Uterus (tissue), 4 donors: ENCODE measurements around the gene BCL11B. TPM values are rescaled to one million over a fixed set of nuclear protein-coding genes. Genes with fewer than 3 reads are reported as not detected.

Experiments used
- DNase-seq, 2 donors: peaks; one replicate each; pipeline ENCODE4 v3.0.0-alpha.2; 2019 to 2020
- H3K27ac ChIP-seq, 2 donors: fragments of 200-600 bp; sonication (generic); 1 replicate in 1 of 2; 2 replicates in 1 of 2; pipeline ENCODE4 v1.5.1; 2016 to 2018
- H3K27me3 ChIP-seq, 2 donors: fragments of 200-600 bp; sonication (generic); one replicate each; pipeline ENCODE4 v1.5.1; 2018 to 2019; ENCODE audit warnings: control low read depth in 1 of 2
- H3K36me3 ChIP-seq, 2 donors: fragments of 200-600 bp; sonication (generic); one replicate each; pipeline ENCODE4 v1.5.1; 2019; ENCODE audit warnings: control low read depth in 1 of 2
- H3K4me1 ChIP-seq, 2 donors: fragments of 200-600 bp; sonication (generic); one replicate each; pipeline ENCODE4 v1.5.1; 2018 to 2019; ENCODE audit warnings: control low read depth in 1 of 2
- H3K4me3 ChIP-seq, 2 donors: fragments of 200-600 bp; sonication (generic); 1 replicate in 1 of 2; 2 replicates in 1 of 2; pipeline ENCODE4 v1.5.1; 2018 to 2019; ENCODE audit warnings: mild to moderate bottlenecking in 1 of 2
- H3K9me3 ChIP-seq, 2 donors: fragments of 200-600 bp; sonication (generic); one replicate each; pipeline ENCODE4 v1.5.1; 2019; ENCODE audit warnings: control low read depth in 1 of 2
- POLR2A ChIP-seq, 2 donors: fragments of 450-650 bp; IDR thresholded peaks; one replicate each; pipeline ENCODE4 v1.6.1; 2016; ENCODE audit warnings: antibody characterized with exemption in 2 of 2, mild to moderate bottlenecking in 1 of 2, moderate library complexity in 1 of 2
- intact Hi-C: fragments of 100-400 bp; cut with DNase I; formaldehyde crosslinking; loops from one replicate; pipeline ENCODE4 v1.15.1; 2023; ENCODE audit warnings: low total_unique reads
- total RNA-seq, 4 donors: library from RNA; depleted of rRNA in 3 of 4; stranded (reverse); fragments of >200 nt in 3 of 4; gene quantifications; one replicate each; pipeline versions ENCODE4 v1.1.0 to v1.2.4, GENCODE V29; 2014 to 2023
- TF ChIP-seq, protein P1 (sequence below), 4 experiments: fragments of 200-600 bp in 2 of 4; fragments of 450-650 bp in 2 of 4; sonication (generic) in 2 of 4; IDR thresholded peaks; one replicate each; pipeline ENCODE4 v1.5.1; 2016 to 2019; ENCODE audit warnings: antibody characterized with exemption in 4 of 4, mild to moderate bottlenecking in 2 of 4, moderate library complexity in 1 of 4
- donor health status: DM: yes; HTN: yes; CAD: no.

The BCL11B gene
- total RNA-seq, 4 donors from 2014 or later = 0.29 to 0.55 (median 0.46) TPM; not detected in 1

DNA sequence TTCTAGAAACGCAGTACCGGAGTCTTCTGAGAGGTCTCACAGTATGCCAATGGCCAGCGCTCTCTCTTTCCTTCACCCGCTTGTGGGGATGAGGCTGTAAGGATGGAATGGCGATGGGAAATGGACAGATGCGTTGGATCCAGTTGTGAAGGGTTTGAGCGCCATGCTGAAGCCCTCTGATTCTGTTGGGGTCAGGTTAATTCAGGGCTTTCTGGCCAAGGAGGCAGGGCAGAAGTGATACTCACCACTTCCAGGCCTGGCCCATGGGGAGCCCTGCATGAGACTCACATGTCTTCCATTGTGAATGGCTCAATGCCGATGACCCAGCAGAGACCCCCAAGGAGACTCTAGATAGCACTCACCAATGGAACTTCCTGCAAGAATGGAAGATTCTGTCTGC is 114.3 kb downstream of the BCL11B start:
- TF ChIP-seq, protein P1, sequence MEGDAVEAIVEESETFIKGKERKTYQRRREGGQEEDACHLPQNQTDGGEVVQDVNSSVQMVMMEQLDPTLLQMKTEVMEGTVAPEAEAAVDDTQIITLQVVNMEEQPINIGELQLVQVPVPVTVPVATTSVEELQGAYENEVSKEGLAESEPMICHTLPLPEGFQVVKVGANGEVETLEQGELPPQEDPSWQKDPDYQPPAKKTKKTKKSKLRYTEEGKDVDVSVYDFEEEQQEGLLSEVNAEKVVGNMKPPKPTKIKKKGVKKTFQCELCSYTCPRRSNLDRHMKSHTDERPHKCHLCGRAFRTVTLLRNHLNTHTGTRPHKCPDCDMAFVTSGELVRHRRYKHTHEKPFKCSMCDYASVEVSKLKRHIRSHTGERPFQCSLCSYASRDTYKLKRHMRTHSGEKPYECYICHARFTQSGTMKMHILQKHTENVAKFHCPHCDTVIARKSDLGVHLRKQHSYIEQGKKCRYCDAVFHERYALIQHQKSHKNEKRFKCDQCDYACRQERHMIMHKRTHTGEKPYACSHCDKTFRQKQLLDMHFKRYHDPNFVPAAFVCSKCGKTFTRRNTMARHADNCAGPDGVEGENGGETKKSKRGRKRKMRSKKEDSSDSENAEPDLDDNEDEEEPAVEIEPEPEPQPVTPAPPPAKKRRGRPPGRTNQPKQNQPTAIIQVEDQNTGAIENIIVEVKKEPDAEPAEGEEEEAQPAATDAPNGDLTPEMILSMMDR (IDR thresholded peaks at IDR 0.05) = no peak
- TF ChIP-seq POLR2A (IDR thresholded peaks at IDR 0.05) = no peak
- Histone ChIP-seq H3K27me3 (no peaks in the 10 kb centered on the region), H3K9me3 (no peaks in the 10 kb centered on the region), H3K36me3 (no peaks in the 10 kb centered on the region), H3K4me3 (no peak overlapping the region), H3K27ac (no peak overlapping the region), H3K4me1 (no peaks in the 10 kb centered on the region)
- intact Hi-C loops = no loop called here
- no peak for DNase-seq

DNA sequence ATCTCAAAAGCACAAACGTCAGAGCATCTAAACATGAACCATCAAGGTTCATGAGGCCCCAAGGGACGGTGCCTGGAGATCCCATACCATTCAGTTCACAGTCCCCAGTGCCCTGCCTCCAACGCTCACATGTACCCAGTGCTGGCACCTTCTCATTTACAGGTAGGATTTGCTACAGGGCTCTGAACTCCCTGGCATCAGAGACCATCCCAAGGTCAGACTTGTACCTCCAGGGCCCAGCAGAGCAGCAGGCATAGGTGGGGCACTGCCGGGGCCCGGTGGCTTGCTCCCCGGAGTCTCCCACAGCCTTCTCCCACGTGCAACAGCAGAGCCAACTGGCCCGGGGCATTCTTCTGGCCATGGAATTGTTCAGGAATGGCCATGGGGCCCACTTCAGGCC is 114.8 kb downstream of the BCL11B start:
- no peaks in the 10 kb centered on the region for H3K27me3 ChIP-seq
- no peak for DNase-seq
- intact Hi-C loops = no loop called here
- no peak overlapping the region for H3K27ac ChIP-seq
- no peaks in the 10 kb centered on the region for H3K36me3 ChIP-seq
- no peak for TF ChIP-seq POLR2A (IDR thresholded peaks at IDR 0.05)
- TF ChIP-seq, protein P1 (IDR thresholded peaks at IDR 0.05) = no peak
- H3K4me3 ChIP-seq = no peak overlapping the region
- no peaks in the 10 kb centered on the region for H3K4me1 ChIP-seq
- H3K9me3 ChIP-seq = no peaks in the 10 kb centered on the region

DNA sequence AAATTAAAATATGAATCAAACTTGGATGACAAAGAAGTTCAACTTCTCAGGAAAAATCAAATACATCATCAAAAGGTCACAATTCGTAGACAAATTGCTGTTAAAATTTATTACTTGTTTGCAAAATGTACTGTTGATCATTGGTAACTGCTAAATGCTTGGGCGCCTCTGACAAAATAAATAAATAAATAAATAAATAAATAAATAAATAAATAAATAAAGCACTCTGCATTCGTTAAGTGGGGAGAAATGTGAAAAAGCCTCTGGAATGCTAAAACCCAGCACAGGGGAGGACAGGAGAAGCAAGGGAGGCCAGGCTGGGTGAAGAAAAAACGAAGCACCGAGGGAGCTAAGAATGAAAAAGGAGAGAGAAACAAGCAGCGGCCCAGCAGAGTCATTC is 115.2 kb downstream of the BCL11B start:
- DNase-seq = no peak
- intact Hi-C loops = no loop called here
- no peaks in the 10 kb centered on the region for H3K36me3 ChIP-seq
- no peaks in the 10 kb centered on the region for H3K4me1 ChIP-seq
- H3K27ac ChIP-seq = no peak overlapping the region
- no peak for TF ChIP-seq POLR2A (IDR thresholded peaks at IDR 0.05)
- TF ChIP-seq, protein P1 (IDR thresholded peaks at IDR 0.05) = no peak
- H3K9me3 ChIP-seq = no peaks in the 10 kb centered on the region
- H3K4me3 ChIP-seq = no peak overlapping the region
- H3K27me3 ChIP-seq = no peaks in the 10 kb centered on the region

GRCh38 chr14:99156090-99156425 is 115.9 kb downstream of the BCL11B start:
- Histone ChIP-seq H3K9me3 (no peaks in the 10 kb centered on the region), H3K4me3 (no peak overlapping the region), H3K36me3 (no peaks in the 10 kb centered on the region), H3K4me1 (no peaks in the 10 kb centered on the region), H3K27me3 (no peaks in the 10 kb centered on the region), H3K27ac (no peak overlapping the region)
- no peak for TF ChIP-seq POLR2A (IDR thresholded peaks at IDR 0.05)
- TF ChIP-seq, protein P1 (IDR thresholded peaks at IDR 0.05) = no peak
- intact Hi-C loops = no loop called here
- no peak for DNase-seq

DNA sequence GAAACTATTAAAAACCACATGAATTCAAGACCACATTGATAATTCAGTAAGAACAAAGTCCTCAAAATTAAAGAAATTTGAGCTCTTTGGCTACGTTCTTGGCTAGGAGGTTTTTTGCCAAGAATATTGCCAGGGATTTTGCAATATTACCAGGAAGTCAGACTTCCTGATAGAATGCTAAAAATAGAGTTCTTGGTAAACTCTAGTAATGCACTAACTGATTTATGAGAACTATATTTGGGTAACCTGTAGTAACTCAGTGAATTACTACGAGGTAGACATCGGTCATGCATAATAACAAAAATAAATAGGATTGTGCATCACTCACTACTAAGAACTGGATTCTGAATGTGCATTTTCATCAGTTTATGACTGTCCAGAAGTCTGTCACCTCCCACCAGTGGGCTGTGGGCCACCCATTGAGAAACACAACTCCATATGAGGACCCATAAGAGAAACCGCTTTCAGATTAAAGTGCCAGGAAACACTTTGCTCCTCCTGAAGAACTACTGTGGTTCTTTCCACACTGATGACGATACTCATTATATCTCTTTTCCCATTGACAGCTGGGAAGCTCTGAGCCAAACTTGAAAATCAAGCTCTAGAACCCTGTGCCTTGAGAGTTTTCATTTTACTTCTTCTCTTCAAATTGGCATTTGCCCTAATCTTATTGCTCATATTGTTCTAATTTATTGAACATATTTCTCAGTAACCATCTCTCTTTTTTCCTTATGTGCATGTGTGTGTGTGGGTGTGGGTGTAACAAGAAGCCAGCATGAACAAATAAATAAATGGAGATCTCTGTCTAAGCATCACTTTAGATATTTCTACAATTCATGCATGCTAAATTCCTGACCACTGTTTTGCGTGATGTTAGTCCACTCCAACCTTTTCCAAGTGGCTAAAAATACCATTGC is 116.6 kb downstream of the BCL11B start:
- Histone ChIP-seq H3K36me3 (no peaks in the 10 kb centered on the region), H3K27ac (no peak overlapping the region), H3K4me1 (no peaks in the 10 kb centered on the region), H3K4me3 (no peak overlapping the region), H3K9me3 (no peaks in the 10 kb centered on the region), H3K27me3 (no peaks in the 10 kb centered on the region)
- intact Hi-C loops = no loop called here
- TF ChIP-seq, protein P1 (IDR thresholded peaks at IDR 0.05) = no peak
- TF ChIP-seq POLR2A (IDR thresholded peaks at IDR 0.05) = no peak
- no peak for DNase-seq
